Aorta (tissue), 5 donors: ENCODE results near the gene ONECUT3. TPM values are rescaled to one million over a fixed set of nuclear protein-coding genes. Genes with fewer than 3 reads are reported as not detected.

Source experiments
- ATAC-seq: fragments of 200-7000 bp; cut with Tn5 transposase; one replicate; pipeline ENCODE4 v1.9.1; 2022; ENCODE audit warnings: moderate library complexity; ENCODE audit not compliant: low FRiP score
- DNase-seq, 2 donors: peaks; one replicate each; pipeline ENCODE4 v3.0.0-alpha.2; 2020
- H3K27ac ChIP-seq, 2 donors: one replicate each; pipeline ENCODE4 v1.5.1; 2013; ENCODE audit warnings: low read length in 2 of 2, mild to moderate bottlenecking in 2 of 2, moderate library complexity in 2 of 2, control low read depth in 1 of 2, inconsistent platforms in 1 of 2, low read depth in 1 of 2
- H3K27me3 ChIP-seq, 2 donors: one replicate each; pipeline ENCODE4 v1.6.1; 2013; ENCODE audit warnings: control low read depth in 1 of 2, low read length in 1 of 2, mild to moderate bottlenecking in 1 of 2, moderate library complexity in 1 of 2; ENCODE audit not compliant: insufficient read depth in 2 of 2, control insufficient read depth in 1 of 2
- H3K36me3 ChIP-seq, 2 donors: one replicate each; pipeline ENCODE4 v1.6.1; 2013; ENCODE audit warnings: control low read depth in 1 of 2, low read length in 1 of 2, mild to moderate bottlenecking in 1 of 2; ENCODE audit not compliant: insufficient read depth in 2 of 2, control insufficient read depth in 1 of 2
- H3K4me1 ChIP-seq, 2 donors: one replicate each; pipeline ENCODE4 v1.6.1; 2013; ENCODE audit warnings: low read length in 2 of 2, control low read depth in 1 of 2, mild to moderate bottlenecking in 1 of 2, moderate library complexity in 1 of 2; ENCODE audit not compliant: insufficient read depth in 2 of 2, control insufficient read depth in 1 of 2
- H3K4me3 ChIP-seq, 2 donors: one replicate each; pipeline ENCODE4 v1.5.1; 2013; ENCODE audit warnings: low read length in 2 of 2, control low read depth in 1 of 2, mild to moderate bottlenecking in 1 of 2
- H3K9me3 ChIP-seq: one replicate; pipeline ENCODE4 v1.6.1; 2013; ENCODE audit warnings: mild to moderate bottlenecking, low read length; ENCODE audit not compliant: control insufficient read depth
- WGBS, 2 donors: extraction: QIAGEN DNeasy Blood & Tissue Kit; methylation state at CpG; one replicate each; pipeline ENCODE4 v1.1.7; 2013; 5-methylcytosine and 5-hydroxymethylcytosine counted together
- intact Hi-C, 2 donors: fragments of 100-400 bp; cut with DNase I; formaldehyde crosslinking; loops; one replicate each; pipeline versions ENCODE4 v1.14.2 to v1.15.0; 2022
- polyA plus RNA-seq, 2 donors: library from polyadenylated mRNA; stranded (reverse); fragments of 200-250 nt; gene quantifications; one replicate each; pipeline ENCODE4 v1.2.3, GENCODE V29; 2013
- total RNA-seq, 2 donors: library from RNA; stranded (reverse); fragmentation: NEBNext Ultra II Directional; extraction: Animal tissue kit (Norgen Biotek cat#: 25700); gene quantifications; one replicate each; pipeline ENCODE4 v1.2.1, GENCODE V29; 2021
- donor health status: healthy with polysubstance abuse.
- donor health status: Bipolar disorder and iron deficiency.
- donor health status: DM: no; HTN: no; CAD: no.
- donor health status: DM: no; HTN: no; CAD: no.
- donor health status: DM: yes; HTN: yes; CAD: no.

ONECUT3 gene
- total and polyA plus RNA-seq, 4 donors: 0.03 TPM; not detected in 3

GRCh38 chr19:1717970-1718264 lies 35.4 kb upstream of the ONECUT3 start:
- ATAC-seq: no peak
- 81 to 83% methylated on average over 1 to 2 of the region's 2 CpGs for whole genome bisulfite sequencing, 2 donors
- Histone ChIP-seq H3K4me1 (no peaks in the 10 kb centered on the region), H3K9me3 (no peaks in the 10 kb centered on the region), H3K27me3 (peaks cover 0 to 3% of the 10 kb centered on the region in 2 donors), H3K27ac (no peak overlapping the region), H3K4me3 (no peak overlapping the region), H3K36me3 (no peaks in the 10 kb centered on the region)
- no peak for DNase-seq
- intact Hi-C loops: no loop called here

- peaks cover 0 to 3% of the 10 kb centered on the region in 2 donors for H3K27me3 ChIP-seq
- ATAC-seq (no peak), DNase-seq (no peak)
- H3K4me1 ChIP-seq: no peaks in the 10 kb centered on the region
- whole genome bisulfite sequencing, 2 donors: 2 to 5% methylated on average over 33 to 50 of the region's 50 CpGs
- no peak overlapping the region for H3K27ac ChIP-seq
- no peaks in the 10 kb centered on the region for H3K9me3 ChIP-seq
- no peaks in the 10 kb centered on the region for H3K36me3 ChIP-seq
- intact Hi-C loops: no loop called here
- H3K4me3 ChIP-seq: no peak overlapping the region
Measured at GRCh38 chr19:1718420-1719291, 34.6 kb upstream of the ONECUT3 start.

- H3K27me3 ChIP-seq: peaks cover 0 to 3% of the 10 kb centered on the region in 2 donors
Measured at GRCh38 chr19:1719519-1719918, 33.8 kb upstream of the ONECUT3 start.

GRCh38 chr19:1720237-1720636 lies 33.1 kb upstream of the ONECUT3 start:
- no peak for ATAC-seq
- H3K4me3 ChIP-seq: no peak overlapping the region
- no peaks in the 10 kb centered on the region for H3K4me1 ChIP-seq
- H3K9me3 ChIP-seq: no peaks in the 10 kb centered on the region
- H3K36me3 ChIP-seq: no peaks in the 10 kb centered on the region
- 37 to 38% methylated on average over 14 of the region's 14 CpGs for WGBS, 2 donors
- intact Hi-C loops: no loop called here
- no peak overlapping the region for H3K27ac ChIP-seq
- DNase-seq: no peak
- H3K27me3 ChIP-seq: peaks cover 0 to 3% of the 10 kb centered on the region in 2 donors

More at GRCh38 chr19:1719519-1719918, 33.8 kb upstream of the ONECUT3 start:
- WGBS, 2 donors: 75 to 77% methylated on average over 5 of the region's 5 CpGs
- no peak overlapping the region for H3K4me3 ChIP-seq
- no peaks in the 10 kb centered on the region for H3K36me3 ChIP-seq
- H3K9me3 ChIP-seq: no peaks in the 10 kb centered on the region
- intact Hi-C loops: no loop called here
- ATAC-seq: no peak
- DNase-seq: no peak
- no peaks in the 10 kb centered on the region for H3K4me1 ChIP-seq
- no peak overlapping the region for H3K27ac ChIP-seq

- no peak for DNase-seq
- WGBS, 2 donors: 6 to 7% methylated on average over 75 to 90 of the region's 90 CpGs
- Histone ChIP-seq H3K4me3 (no peak overlapping the region), H3K27me3 (no peaks in the 10 kb centered on the region), H3K4me1 (no peaks in the 10 kb centered on the region), H3K27ac (no peak overlapping the region), H3K9me3 (no peaks in the 10 kb centered on the region), H3K36me3 (no peaks in the 10 kb centered on the region)
- peak; percentile 68 for ATAC-seq
- intact Hi-C loops: no loop called here
Measured at GRCh38 chr19:1725100-1726064, 27.9 kb upstream of the ONECUT3 start.

GRCh38 chr19:1728816-1729567 lies 24.3 kb upstream of the ONECUT3 start:
- Histone ChIP-seq H3K4me3 (no peak overlapping the region), H3K4me1 (no peaks in the 10 kb centered on the region), H3K36me3 (no peaks in the 10 kb centered on the region), H3K27me3 (no peaks in the 10 kb centered on the region), H3K9me3 (no peaks in the 10 kb centered on the region), H3K27ac (no peak overlapping the region)
- WGBS, 2 donors: 89 to 91% methylated on average over 33 of the region's 33 CpGs
- ATAC-seq (no peak), DNase-seq (no peak)
- intact Hi-C loops: no loop called here

GRCh38 chr19:1729568-1729925 lies 23.8 kb upstream of the ONECUT3 start:
- no peaks in the 10 kb centered on the region for H3K9me3 ChIP-seq
- WGBS, 2 donors: 83 to 87% methylated on average over 19 of the region's 19 CpGs
- no peaks in the 10 kb centered on the region for H3K36me3 ChIP-seq
- H3K27ac ChIP-seq: no peak overlapping the region
- no peaks in the 10 kb centered on the region for H3K4me1 ChIP-seq
- H3K27me3 ChIP-seq: no peaks in the 10 kb centered on the region
- ATAC-seq (no peak), DNase-seq (no peak)
- intact Hi-C loops: no loop called here
- no peak overlapping the region for H3K4me3 ChIP-seq

GRCh38 chr19:1730157-1730556 lies 23.1 kb upstream of the ONECUT3 start:
- DNase-seq (no peak), ATAC-seq (no peak)
- H3K27ac ChIP-seq: no peak overlapping the region
- H3K4me3 ChIP-seq: no peak overlapping the region
- no peaks in the 10 kb centered on the region for H3K4me1 ChIP-seq
- H3K9me3 ChIP-seq: no peaks in the 10 kb centered on the region
- intact Hi-C loops: no loop called here
- WGBS, 2 donors: 82 to 88% methylated on average over 17 of the region's 17 CpGs
- H3K27me3 ChIP-seq: no peaks in the 10 kb centered on the region
- no peaks in the 10 kb centered on the region for H3K36me3 ChIP-seq
